HuH-7 (cell line): ENCODE data around the gene ARHGAP42.
A peak's percentile ranks its signal among the peaks of the same experiment; 100 is the strongest.

ENCODE experiments used
- DNase-seq: peaks from one replicate; pipeline ENCODE4 v3.0.0; 2011; ENCODE audit warnings: low spot score

The ARHGAP42 gene

DNA sequence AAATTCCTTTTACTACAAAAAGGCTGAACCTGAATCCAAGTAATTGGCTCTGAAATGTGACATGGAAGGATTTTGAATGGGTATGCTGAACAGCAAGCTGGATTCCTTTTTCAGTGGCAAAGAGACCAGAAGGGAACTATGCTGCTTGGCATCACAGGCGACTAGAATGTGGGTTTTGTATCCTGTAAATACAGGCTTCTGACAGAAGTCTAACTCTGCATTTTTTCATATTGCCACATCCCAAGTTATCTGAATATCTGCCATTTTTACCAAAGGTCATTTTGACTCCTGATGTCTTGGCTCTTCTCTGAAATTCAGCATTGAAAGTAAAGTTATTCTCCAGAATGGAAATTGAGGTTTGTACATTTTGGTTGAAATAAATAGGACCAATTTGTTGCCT, 145.7 kb downstream of the ARHGAP42 start:
- no peak for DNase-seq

DNA sequence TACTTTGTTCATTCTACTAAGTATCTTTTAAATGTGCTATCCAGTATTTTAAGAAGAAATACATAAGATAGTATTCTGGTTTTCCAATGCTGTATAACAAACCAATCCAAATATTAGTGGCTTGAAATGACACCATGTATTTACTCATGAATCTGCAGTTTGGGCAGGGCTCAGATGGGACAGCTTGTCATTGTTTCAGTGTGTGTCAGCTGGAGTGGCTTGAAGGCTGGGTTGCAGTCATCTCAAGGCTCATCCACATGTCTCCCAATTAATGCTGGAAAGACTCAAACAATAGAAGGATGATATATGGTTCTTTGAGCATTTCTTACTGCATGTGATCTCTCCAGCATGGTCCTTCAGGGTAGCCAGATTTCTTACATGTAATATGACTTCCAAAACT, 146.2 kb downstream of the ARHGAP42 start:
- no peak for DNase-seq

- no peak for DNase-seq
Measured at GRCh38 chr11:100835854-100836253, 148.8 kb downstream of the ARHGAP42 start.

- DNase-seq, result no peak
Measured at GRCh38 chr11:100837311-100837710, 150.2 kb downstream of the ARHGAP42 start.

DNA sequence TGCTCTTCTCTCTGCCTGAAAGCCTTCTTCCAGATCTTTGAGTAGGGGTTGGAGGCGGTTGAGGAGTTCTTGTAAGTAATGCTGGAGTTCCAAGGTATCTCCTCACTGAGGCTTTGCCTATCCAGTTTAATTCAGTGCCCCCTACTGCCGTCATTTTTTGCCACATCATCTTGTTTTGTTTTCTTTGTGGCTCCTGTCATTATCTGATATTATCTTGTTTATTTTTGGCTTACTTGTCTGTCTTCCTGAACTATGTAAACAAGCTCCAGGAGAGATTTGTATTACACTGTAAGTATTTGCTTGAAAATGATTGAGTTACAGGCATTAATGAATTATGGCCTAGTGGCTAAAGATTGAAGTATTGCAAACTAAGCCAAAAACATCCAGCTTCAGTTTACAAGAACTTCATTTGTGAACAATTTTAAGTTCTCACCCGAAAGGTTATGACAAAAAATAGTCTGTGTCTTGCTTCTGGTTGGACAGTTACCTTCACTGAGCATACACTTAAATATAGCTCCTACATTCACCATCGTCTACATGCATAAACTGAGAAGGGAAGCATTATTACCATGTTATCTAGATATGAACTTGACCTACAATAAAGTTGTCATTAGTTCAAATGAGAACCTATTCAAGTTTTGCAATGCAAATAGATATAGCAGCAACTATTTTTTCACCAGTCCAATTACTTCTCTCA, 154.8 kb downstream of the ARHGAP42 start:
- no peak for DNase-seq

DNA sequence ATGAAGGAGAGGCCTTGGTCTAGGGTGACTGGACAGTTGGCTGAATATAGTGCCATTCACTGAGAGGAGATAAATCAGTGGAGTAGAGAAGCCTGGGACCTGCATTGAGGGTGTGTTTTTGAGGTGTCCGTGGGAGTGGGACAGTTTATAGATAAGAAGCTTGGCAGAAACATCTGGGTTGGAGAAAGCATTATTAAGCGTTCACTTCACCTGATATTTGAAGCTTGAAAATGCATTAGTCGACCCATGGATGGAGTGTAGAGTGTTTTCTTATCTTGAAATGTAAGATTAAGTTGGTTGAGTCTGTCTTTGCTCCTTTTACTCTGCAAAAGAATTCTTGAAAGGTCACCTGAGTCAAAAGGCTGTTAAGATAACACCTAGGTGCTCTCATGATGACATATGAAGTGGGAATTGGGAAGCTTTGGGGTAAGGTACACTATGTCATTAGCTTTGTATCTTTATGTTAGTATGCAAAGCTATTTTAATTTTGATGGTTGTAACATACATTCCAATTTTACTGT, 160.7 kb downstream of the ARHGAP42 start:
- DNase-seq, result no peak

DNA sequence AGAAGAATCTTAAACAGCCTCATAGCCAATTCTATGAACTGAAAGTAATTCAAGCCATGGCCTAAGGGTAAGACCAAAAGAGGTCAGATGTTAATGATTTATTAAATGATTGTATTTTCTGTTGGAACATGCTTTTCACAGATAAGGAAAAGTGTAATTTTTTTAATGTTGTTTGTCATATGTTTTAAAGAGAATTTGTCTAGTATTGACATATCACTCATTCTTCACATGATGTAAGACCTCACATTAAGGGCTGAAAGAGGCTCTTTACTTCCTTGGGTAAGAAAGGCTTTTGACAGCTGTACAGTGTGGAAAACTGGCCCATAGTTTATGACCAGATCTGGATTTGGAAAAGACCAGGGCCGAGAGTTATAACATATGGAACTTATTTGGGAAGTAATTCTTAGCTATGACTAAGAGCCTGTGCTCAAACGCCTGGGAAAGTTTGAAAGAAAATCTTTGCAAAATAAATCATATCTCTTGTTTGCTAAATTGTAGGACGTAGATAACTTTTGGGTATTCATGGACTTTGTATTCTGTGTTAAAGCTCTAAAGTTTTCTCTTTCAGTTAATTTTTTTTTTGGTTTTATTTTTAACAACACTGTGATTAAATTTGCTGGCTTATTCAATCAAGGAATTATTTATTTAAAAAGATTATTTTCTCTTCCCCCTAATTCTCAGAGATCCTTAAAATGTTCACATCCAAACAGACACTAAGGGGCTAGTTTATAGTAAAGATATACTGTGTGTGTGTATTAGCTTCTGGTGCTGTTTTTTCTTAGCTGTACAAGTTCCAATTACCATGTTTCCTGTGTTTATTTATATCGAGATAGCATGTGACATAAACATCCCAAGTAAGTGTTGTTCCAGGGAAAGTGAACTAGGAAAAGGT, 162.2 kb downstream of the ARHGAP42 start:
- DNase-seq, result no peak

- no peak for DNase-seq
Measured at GRCh38 chr11:100849901-100850235, 162.8 kb downstream of the ARHGAP42 start.

- no peak for DNase-seq
Measured at GRCh38 chr11:100851147-100851546, 164.1 kb downstream of the ARHGAP42 start.

DNA sequence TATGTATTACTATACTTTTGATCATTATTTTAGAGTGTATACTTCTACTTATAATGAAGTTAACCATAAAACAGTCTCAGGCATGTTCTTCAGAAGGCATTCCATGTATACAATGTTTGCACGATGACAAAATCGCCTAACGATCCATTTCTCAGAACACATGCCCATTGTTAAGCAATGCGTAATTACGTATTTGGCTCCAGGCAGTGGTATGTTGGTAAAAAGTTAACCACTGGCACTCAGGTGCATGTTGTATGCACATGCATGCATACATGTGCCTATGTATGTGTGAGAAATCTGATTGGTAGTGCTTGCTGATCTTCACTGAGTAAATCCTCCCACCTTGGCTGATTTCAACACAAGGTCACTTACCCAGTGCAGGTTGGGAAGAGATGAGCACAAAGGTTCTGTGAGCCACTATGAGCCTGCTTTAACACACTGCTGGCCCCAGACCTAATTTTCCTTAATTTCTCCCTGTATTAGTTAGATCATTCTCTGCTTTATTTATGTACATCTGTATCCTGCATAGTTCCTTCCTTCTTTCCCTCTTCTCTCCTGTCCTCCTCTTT, 164.6 kb downstream of the ARHGAP42 start:
- no peak for DNase-seq

DNA sequence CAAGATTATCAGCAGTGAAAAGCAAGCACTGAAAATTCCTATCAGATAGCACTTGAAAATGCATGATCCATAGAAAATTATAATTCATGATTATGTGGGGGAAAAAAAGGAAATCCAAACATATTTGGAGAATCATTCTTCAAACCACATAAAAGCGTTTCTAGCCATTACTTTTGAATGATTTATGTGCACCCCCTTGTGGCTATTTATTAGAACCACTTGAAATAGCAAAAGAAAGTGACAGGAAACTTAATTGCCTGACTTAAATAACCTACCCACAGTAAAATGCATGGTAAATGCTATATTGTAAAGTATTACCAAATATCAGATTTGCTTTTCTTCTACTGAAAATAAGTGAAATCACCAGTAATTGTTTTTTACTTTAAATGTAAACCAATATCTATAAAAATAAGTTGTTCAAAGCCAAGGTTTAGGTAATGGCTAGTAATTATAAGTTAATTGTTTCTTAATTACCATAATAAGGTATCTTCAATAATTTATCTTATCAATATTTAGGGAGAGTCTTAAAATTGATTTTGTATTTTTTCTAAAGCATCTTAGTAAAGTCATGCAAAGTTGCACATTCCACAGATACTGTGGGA, 168.5 kb downstream of the ARHGAP42 start:
- no peak for DNase-seq

- DNase-seq, result no peak
Measured at GRCh38 chr11:100857236-100858005, 170.3 kb downstream of the ARHGAP42 start.

DNA sequence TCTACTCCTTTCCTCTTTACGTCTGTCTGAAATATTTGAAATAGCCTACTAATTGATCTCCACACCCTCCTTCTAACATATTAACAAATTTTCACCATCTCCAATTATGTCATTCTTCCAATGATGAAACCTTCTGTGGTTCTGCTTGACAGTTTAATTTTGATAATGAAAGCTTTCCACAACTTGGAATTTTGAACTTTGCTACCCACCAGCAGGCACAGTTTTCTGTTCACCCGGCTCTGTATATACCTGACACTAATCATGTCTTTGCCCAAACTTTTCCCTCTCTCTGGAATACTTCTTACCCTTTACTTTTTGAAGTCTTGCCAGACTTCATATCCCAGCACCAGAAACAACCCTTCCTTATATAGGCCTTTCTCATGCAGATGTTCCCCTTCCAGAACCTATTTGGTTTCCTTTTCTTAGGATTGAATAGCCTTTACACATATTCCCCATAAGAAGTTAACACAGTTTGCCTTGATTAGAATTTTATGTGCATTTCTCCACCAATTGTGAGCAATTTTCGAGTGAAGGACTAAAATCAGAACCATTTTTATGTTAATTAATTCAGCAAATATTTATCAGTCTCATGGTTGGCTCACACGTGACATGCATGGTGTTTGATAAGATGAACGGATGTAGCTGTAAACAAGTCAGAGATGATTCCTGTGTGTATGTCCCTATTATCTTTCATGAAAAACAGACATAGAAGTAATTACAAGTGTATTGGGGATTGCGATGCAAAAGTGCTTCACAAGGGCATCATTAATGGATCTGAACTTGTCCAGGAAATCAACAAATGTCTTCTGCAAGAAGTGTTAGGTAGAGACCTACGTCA, 173.4 kb downstream of the ARHGAP42 start:
- DNase-seq, result no peak

DNA sequence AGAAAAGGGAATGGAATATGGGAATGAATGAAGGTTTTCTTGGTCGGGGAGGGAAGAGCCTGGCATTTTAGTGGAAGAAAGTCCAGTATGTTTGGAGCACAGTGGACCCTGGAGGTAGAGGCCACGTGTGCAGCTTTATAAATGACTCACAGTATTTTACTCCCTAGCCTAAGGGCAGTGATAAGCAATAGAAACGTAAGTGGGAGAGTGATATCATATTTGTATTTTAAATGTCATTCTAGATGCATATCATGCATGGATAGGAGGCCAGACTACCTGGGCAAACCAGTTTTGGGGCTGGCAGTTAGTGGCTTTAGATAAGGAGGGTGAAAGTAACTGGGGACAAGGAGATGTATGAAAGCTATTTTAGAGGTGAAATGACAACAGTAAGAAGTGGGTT, 174.1 kb downstream of the ARHGAP42 start:
- no peak for DNase-seq

DNA sequence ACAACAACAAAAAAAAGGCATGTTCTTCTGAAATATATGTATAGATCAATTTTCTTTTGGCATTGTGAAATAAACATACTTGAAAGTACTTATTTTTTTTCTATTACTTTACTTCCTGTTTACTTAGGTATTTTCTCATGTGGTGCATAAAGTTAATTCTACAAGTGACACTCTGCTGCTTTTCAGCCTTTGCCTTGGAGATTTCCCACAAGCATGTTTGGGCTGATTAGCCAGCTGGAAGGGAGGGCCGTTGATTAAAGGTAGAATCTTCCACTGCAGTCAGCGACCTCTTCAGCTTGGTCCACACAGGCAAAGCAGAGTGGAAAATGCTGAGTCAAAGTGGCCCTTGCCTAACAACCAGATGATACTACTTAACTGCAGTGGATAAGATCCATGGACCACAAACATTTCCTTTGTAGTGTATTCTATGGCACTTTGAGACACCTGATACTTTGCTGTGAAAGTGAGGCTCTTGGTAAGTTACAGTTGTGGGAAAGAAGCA, 176.0 kb downstream of the ARHGAP42 start:
- peak; percentile 7 for DNase-seq

DNA sequence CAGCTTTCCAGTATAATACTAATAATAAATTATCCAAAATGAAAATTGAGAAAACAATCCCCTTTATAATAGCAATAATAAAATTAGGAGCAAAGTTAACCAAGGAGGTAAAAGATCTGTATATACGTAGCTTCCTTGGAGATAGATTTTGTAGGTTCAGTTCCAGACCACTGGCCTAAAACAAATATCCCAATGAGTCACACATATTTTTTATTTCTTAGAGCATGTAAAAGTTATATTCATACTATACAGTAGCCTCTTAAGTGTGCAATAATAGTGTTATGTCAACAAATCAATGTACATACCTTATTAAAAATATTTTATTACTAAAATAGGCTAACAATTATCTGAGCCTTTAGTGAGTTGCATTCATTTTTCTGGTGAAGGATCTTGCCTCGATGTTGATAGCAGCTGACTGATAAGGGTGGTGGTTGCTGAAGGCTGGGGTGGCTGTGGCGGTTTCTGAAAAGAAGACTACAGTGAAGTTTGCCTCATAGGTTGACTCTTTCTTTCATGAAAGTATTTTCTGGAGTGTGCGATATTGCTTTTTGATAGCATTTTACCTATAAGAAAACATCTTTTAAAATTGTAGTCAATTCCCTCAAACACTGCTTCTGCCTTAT, 178.5 kb downstream of the ARHGAP42 start:
- DNase-seq, result no peak

GRCh38 chr11:100866453-100866852, 179.4 kb downstream of the ARHGAP42 start:
- DNase-seq, result no peak

GRCh38 chr11:100867606-100868005, 180.5 kb downstream of the ARHGAP42 start:
- DNase-seq, result no peak

GRCh38 chr11:100869328-100869727, 182.2 kb downstream of the ARHGAP42 start:
- DNase-seq, result no peak

DNA sequence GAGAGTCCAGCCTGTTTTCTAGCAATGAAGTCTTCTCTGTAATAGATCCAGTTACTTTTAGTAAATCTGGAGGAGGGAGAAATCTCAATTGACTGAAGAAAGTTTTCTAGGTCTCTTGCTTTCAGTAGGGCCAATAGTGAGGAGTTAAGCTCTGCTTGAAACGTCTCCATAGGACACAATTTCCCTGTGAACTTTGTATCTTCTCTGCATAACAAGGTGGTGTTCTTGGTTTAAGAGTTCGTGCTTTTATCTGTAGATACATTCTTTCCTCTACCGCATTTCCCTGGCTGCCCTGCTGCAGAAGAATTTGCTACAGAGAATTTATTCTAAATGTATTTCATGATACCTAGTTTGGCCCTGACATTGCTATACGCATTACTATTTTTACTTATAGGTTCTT, 183.1 kb downstream of the ARHGAP42 start:
- no peak for DNase-seq
